GM06990 (cell line): Measurements from ENCODE around the gene DPY19L1.
"Not testable (repeated sequence)": the region's sequence is repeated elsewhere in the genome, so short reads cannot be mapped to it uniquely, and the experiment has no call there.

Experiments used
- DNase-seq: peaks from one replicate; pipeline ENCODE4 v3.0.0-alpha.2; 2011; ENCODE audit not compliant: insufficient read length; ENCODE audit errors: extremely low read depth
- H3K27me3 ChIP-seq: replicated peaks from 2 replicates; pipeline ENCODE4 v1.6.0; 2011; ENCODE audit warnings: low read length; ENCODE audit not compliant: control insufficient read depth, insufficient read depth
- H3K36me3 ChIP-seq: 2 replicates; pipeline ENCODE4 v1.5.1; 2011; ENCODE audit warnings: low read length; ENCODE audit not compliant: control insufficient read depth, insufficient read depth
- H3K4me3 ChIP-seq: replicated peaks from 2 replicates; pipeline ENCODE4 v1.5.1; 2011; ENCODE audit warnings: low read depth, mild to moderate bottlenecking, control low read depth, low read length
- CTCF ChIP-seq: IDR thresholded peaks from 2 replicates; pipeline ENCODE4 v1.5.1; 2011; ENCODE audit warnings: low read length, control low read depth, mild to moderate bottlenecking, inconsistent platforms; ENCODE audit not compliant: insufficient read depth, poor library complexity, severe bottlenecking

Gene DPY19L1

GRCh38 chr7:34895202-34895601 lies 142.1 kb downstream of the DPY19L1 start:
- no peaks in the 10 kb centered on the region for H3K36me3 ChIP-seq
- DNase-seq = no peak
- no peaks in the 10 kb centered on the region for H3K27me3 ChIP-seq
- no peak for TF ChIP-seq CTCF
- H3K4me3 ChIP-seq = no peak overlapping the region

GRCh38 chr7:34889951-34890350 lies 147.3 kb downstream of the DPY19L1 start:
- no peaks in the 10 kb centered on the region for H3K36me3 ChIP-seq
- no peaks in the 10 kb centered on the region for H3K27me3 ChIP-seq
- no peak overlapping the region for H3K4me3 ChIP-seq
- DNase-seq = no peak
- TF ChIP-seq CTCF = no peak

- no peak for TF ChIP-seq CTCF
- Histone ChIP-seq H3K4me3 (no peak overlapping the region), H3K27me3 (no peaks in the 10 kb centered on the region), H3K36me3 (no peaks in the 10 kb centered on the region)
- DNase-seq = no peak
Observed at GRCh38 chr7:34886856-34887255, 150.4 kb downstream of the DPY19L1 start.

- not testable (repeated sequence) for H3K27me3 ChIP-seq, H3K4me3 ChIP-seq, DNase-seq, H3K36me3 ChIP-seq
Observed at GRCh38 chr7:34883855-34884254, 153.4 kb downstream of the DPY19L1 start.

- Histone ChIP-seq H3K36me3 (no peaks in the 10 kb centered on the region), H3K4me3 (no peak overlapping the region), H3K27me3 (no peaks in the 10 kb centered on the region)
- DNase-seq = no peak
- no peak for TF ChIP-seq CTCF
Observed at GRCh38 chr7:34879871-34880270, 157.4 kb downstream of the DPY19L1 start.

- H3K36me3 ChIP-seq, DNase-seq, H3K27me3 ChIP-seq, H3K4me3 ChIP-seq: not testable (repeated sequence)
Observed at GRCh38 chr7:34878944-34879735, 158.1 kb downstream of the DPY19L1 start.
